HEK293 (cell line): Measurements from ENCODE around the gene RFLNA.

Experiments
- HIC1 ChIP-seq: fragments of 450-650 bp; formaldehyde crosslinking; IDR thresholded peaks from 2 replicates; pipeline ENCODE4 v1.5.1; 2016; ENCODE audit warnings: missing biosample characterization, missing genetic modification characterization
- SCRT1 ChIP-seq: fragments of 450-650 bp; formaldehyde crosslinking; IDR thresholded peaks from 2 replicates; pipeline ENCODE4 v1.5.1; 2016; ENCODE audit warnings: missing biosample characterization, missing genetic modification characterization, borderline replicate concordance
- YY1 ChIP-seq: fragments of 450-650 bp; formaldehyde crosslinking; IDR thresholded peaks from 2 replicates; pipeline ENCODE4 v1.5.1; 2018; ENCODE audit warnings: missing biosample characterization, missing genetic modification characterization
- ZIC2 ChIP-seq: fragments of 450-650 bp; formaldehyde crosslinking; IDR thresholded peaks from 2 replicates; pipeline ENCODE4 v1.5.1; 2016; ENCODE audit warnings: missing biosample characterization, missing genetic modification characterization
- ZNF10 ChIP-seq: fragments of 450-650 bp; formaldehyde crosslinking; IDR thresholded peaks from 2 replicates; pipeline ENCODE4 v1.5.1; 2017; ENCODE audit warnings: missing biosample characterization, missing genetic modification characterization
- ZNF239 ChIP-seq: fragments of 450-650 bp; formaldehyde crosslinking; IDR thresholded peaks from 2 replicates; pipeline ENCODE4 v1.5.1; 2016; ENCODE audit warnings: missing biosample characterization, missing genetic modification characterization
- ZNF571 ChIP-seq: fragments of 450-650 bp; formaldehyde crosslinking; IDR thresholded peaks from 2 replicates; pipeline ENCODE4 v1.5.0; 2017; ENCODE audit warnings: missing biosample characterization, missing genetic modification characterization
- ZNF791 ChIP-seq: fragments of 450-650 bp; formaldehyde crosslinking; IDR thresholded peaks from 2 replicates; pipeline ENCODE4 v1.5.1; 2016; ENCODE audit warnings: missing biosample characterization, missing genetic modification characterization

The RFLNA gene

GRCh38 chr12:124364543-124364942, 69.7 kb downstream of the RFLNA start (continued):
- TF ChIP-seq ZNF571 (no peak), ZNF239 (no peak), ZNF791 (no peak), SCRT1 (no peak), ZNF10 (tag by site-specific recombination) (no peak), HIC1 (tag by site-specific recombination) (no peak), YY1 (tag by site-specific recombination) (no peak), ZIC2 (tag by site-specific recombination) (no peak)
